Activated CD4-positive, CD25-positive, alpha-beta regulatory T cell treated with anti-CD3 and anti-CD28 coated beads, Interleukin-2, amount 50 U/mL, for 72 hours (primary cell): ENCODE data around the gene TDRD12.
"Not testable (repeated sequence)": the region's sequence is repeated elsewhere in the genome, so short reads cannot be mapped to it uniquely, and the experiment has no call there.

Experiments
- DNase-seq: peaks from one replicate; pipeline ENCODE4 v3.0.0; 2021

Gene TDRD12

GRCh38 chr19:32748948-32749347 lies 29.4 kb downstream of the TDRD12 start:
- no peak for DNase-seq

DNA sequence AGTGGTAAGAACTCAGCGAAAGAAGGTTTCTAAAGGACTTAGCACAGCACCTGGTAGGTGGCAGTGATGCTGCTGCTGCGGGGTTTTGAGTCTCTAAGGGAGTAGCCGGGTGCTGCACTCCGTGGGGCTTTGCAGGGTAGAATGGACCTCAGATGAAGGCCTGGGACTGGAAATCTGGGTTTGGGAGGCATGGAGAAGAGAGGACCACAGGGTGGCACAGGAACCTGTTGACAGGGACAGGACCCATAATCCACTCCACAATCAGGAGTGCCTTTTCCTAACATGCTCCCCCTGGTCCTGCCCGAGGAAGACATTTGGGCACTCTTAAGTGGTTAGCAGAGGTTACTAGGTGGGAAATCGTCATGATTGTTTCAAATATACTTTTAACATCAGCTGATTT lies 29.8 kb downstream of the TDRD12 start:
- DNase-seq: no peak

- DNase-seq: no peak
These were observed 31.0 kb downstream of the TDRD12 start for GRCh38 chr19:32750441-32751055.

GRCh38 chr19:32751066-32751465 lies 31.5 kb downstream of the TDRD12 start:
- no peak for DNase-seq

- DNase-seq: no peak
These were observed 37.6 kb downstream of the TDRD12 start for GRCh38 chr19:32757189-32757588.

DNA sequence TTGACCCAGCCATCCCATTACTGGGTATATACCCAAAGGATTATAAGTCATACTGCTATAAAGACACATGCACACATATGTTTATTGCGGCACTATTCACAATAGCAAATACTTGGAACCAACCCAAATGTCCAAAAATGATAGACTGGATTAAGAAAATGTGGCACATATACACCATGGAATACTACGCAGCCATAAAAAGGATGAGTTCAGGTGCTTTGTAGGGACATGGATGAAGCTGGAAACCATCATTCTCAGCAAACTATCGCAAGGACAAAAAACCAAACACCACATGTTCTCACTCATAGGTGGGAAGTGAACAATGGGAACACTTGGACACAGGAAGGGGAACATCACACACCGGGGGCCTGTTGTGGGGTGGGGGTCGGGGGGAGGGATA lies 45.8 kb downstream of the TDRD12 start:
- not testable (repeated sequence) for DNase-seq

DNA sequence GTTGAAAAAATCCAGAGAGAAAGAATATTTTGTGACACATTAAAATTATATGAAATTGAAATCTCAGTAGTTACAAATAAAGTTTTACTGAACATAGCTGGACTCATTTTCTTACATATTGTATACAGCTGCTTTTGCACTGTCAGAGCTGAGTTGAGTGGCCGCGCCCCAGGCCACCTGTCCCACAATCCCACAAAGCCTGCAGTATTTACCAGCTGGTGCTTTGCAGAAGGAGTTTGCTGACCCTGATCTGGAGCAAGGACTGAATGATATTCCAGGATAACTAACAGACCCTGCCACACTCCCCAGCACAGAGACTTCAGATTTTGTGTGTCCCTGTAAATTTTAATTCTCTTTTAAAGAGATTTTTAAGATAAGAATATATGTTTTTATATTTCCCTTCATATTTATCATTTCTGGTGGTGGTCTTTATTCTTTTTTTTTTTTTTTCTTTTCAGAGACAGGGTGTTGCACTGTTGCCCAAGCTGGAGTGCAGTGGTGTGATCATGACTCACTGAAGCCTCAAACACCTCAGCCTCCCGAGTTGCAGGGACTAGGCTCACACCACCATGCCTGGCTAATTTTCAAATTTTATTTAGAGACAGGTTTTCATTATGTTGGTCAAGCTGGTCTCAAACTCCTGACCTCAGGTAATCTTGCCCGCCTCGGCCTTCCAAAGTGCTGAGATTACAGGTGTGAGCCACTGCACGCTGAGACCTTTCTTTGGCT lies 48.5 kb downstream of the TDRD12 start:
- no peak for DNase-seq

DNA sequence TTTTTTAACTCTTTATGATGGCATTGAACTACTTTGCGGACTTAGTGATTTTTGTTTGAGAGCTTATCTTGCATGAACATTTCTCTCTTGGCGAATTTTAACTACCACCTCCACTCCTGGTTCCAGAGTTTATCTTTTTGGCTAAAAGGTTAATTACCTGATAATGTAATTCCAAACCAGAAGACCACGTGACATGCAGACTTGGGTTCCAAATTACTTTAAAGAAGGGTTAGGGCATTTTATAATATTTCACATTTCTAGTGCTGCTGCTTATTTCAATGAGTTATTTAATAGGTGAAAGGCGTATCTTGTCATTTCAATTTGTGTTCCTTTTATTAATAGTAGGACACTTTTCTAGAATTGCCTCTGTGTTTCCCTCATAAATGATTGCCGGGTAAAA lies 52.0 kb downstream of the TDRD12 start:
- no peak for DNase-seq

- DNase-seq: no peak
These were observed 53.6 kb downstream of the TDRD12 start for GRCh38 chr19:32773126-32773525.

GRCh38 chr19:32779082-32779481 lies 59.5 kb downstream of the TDRD12 start:
- DNase-seq: no peak

GRCh38 chr19:32781280-32781679 lies 61.7 kb downstream of the TDRD12 start:
- no peak for DNase-seq

DNA sequence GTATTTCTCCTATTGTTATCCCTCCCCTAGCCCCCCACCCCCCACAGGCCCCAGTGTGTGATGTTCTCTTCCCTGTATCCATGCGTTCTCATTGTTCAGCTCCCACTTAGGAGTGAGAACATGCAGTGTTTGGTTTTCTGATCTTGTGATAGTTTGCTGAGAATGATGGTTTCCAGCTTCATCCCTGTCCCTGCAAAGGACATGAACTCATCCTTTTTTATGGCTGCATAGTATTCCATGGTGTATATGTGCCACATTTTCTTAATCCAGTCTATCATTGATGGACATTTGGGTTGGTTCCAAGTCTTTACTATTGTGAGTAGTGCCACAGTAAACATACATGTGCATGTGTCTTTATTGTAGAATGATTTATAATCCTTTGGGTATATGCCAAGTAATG lies 62.5 kb downstream of the TDRD12 start:
- DNase-seq: not testable (repeated sequence)

DNA sequence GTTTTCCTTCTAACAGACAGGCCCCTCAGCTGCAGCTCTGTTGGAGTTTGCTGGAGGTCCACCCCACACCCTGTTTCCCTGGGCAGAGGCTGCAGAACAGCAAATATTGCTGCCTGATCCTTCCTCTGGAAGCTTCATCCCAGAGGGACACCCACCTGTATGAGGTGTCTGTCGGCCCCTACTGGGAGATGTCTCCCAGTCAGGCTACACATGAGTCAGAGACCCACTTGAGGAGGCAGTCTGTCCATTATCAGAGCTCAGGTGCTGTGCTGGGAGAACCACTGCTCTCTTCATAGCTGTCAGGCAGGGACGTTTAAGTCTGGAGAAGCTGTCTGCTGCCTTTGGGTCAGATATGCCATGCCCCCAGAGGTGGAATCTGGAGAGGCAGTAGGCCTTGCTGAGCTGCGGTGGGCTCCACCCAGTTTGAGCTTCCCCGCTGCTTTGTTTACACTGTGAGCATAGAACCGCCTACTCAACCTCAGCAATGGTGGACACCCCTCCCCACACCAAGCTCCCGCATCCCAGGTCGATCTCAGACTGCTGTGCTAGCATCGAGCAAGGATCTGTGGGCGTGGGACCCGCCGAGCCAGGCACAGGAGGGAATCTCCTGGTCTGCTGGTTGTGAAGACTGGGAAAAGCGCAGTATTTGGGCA lies 67.7 kb downstream of the TDRD12 start:
- DNase-seq: not testable (repeated sequence)

DNA sequence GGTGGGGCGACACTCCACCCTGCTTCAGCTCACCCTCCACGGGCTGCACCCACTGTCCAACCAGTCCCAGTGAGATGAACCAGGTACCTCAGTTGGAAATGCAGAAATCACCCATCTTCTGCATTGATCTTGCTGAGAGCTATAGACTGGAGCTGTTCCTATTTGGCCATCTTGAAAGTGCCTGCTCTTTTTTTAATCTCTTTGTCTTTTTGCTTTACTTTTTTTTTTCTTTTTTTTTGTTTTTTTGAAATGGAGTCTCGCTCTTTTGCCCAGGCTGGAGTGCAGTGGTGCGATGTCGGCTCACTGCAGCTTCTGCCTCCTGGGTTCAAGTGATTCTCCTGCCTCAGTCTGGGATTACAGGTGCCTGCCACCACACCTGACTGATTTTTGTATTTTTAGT lies 68.3 kb downstream of the TDRD12 start:
- not testable (repeated sequence) for DNase-seq

DNA sequence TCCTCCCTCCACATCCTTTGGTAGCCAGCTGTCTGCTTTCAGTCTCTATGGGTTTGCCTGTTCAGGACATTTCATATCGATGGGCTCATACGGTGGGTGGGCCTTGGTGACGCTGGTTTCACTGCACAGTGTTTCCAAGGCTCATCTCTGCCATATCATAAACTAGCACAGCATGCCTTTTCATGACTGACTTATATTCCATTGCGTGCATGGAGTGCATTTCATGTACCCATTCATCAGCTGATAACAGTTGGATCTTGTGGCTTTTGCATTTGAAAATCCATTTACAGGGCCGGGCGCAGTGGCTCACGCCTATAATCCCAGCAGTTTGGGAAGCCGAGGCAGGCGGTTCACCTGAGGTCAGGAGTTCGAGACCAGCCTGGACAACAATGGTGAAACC lies 69.9 kb downstream of the TDRD12 start:
- no peak for DNase-seq

- DNase-seq: no peak
These were observed 78.6 kb downstream of the TDRD12 start for GRCh38 chr19:32798201-32798600.

- no peak for DNase-seq
These were observed 80.6 kb downstream of the TDRD12 start for GRCh38 chr19:32800191-32800590.

GRCh38 chr19:32800754-32801153 lies 81.2 kb downstream of the TDRD12 start:
- DNase-seq: no peak

GRCh38 chr19:32802840-32803239 lies 83.3 kb downstream of the TDRD12 start:
- no peak for DNase-seq

DNA sequence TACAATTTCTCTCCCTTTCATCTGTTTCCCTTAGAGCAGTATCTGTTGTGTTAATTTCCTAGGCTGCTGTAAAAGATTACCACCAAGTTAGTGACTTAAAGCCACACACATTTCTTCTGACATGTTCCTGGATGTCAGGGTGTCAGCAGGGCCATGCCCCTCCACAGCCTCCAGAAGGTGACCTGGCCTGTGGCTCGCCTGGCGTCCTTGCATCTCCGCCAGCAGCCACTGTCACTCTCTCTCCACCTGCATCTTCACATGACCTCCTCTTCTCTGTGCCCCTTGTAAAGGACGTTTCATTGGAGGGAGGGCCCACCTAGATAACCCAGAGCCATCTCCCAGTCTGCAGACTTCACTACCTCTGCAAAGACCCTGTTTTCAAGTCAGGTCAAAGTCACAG lies 88.7 kb downstream of the TDRD12 start:
- no peak for DNase-seq

DNA sequence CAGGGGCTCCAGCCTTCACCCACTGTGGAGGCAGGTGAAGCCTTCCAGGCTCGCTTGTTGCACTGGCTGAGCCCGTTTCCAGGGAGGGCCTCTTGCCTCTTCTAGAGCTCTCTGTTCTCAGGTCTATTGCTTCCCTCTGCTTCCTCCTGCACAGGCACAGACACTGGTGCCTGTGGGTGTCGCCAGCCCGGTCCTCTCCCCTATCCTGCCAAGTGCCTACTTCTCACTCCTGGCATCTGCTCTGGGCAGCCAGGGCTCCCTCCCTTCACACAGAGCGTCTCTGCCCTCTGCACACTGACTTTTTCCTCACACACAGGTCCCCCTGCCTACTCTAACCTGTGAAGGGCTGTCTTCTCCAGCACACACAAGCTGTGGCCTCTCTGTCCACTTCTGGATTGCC lies 89.7 kb downstream of the TDRD12 start:
- DNase-seq: no peak

GRCh38 chr19:32809754-32810153 lies 90.2 kb downstream of the TDRD12 start:
- no peak for DNase-seq

DNA sequence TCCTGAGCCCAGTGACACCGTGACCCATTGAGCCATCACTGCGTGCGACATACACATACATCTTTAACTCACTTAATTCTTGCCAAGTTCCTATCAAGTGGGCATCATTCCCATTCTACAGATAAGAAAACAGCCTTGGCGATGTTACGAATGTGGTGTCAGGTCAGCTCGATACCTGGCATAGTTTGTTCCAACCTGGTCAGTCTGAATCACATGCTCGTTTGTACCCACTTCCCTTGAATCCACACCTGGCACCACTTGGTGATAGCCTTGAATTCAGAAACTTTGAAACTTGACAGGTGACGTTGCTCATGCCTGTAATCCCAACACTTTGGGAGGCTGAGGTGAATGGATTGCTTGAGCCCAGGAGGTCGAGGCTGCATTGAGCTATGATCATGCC lies 90.9 kb downstream of the TDRD12 start:
- no peak for DNase-seq

DNA sequence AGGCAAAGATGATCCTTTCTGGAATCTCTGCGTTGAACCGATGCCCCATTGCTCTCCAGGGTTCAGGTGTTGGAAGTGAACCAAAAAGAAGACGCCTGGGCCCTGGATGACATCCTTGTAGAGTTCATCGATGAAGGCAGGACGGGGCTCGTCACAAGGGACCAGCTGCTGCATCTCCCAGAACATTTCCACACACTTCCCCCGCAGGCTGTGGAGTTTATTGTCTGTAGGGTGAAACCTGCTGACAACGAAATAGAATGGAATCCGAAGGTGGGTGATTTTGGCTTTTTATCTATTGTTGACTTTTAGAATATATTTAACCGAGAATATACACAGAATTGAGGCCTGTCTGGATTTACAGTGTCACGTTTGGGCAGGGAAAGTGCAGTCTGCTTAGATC lies 91.6 kb downstream of the TDRD12 start:
- no peak for DNase-seq
